Measurements from ENCODE around the gene RASAL1. TPM values are rescaled to one million over a fixed set of nuclear protein-coding genes. Genes with fewer than 3 reads are reported as not detected.

Gene RASAL1, protein sequence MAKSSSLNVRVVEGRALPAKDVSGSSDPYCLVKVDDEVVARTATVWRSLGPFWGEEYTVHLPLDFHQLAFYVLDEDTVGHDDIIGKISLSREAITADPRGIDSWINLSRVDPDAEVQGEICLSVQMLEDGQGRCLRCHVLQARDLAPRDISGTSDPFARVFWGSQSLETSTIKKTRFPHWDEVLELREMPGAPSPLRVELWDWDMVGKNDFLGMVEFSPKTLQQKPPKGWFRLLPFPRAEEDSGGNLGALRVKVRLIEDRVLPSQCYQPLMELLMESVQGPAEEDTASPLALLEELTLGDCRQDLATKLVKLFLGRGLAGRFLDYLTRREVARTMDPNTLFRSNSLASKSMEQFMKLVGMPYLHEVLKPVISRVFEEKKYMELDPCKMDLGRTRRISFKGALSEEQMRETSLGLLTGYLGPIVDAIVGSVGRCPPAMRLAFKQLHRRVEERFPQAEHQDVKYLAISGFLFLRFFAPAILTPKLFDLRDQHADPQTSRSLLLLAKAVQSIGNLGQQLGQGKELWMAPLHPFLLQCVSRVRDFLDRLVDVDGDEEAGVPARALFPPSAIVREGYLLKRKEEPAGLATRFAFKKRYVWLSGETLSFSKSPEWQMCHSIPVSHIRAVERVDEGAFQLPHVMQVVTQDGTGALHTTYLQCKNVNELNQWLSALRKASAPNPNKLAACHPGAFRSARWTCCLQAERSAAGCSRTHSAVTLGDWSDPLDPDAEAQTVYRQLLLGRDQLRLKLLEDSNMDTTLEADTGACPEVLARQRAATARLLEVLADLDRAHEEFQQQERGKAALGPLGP
- polyA plus RNA-seq (2012; rRNA removed): not detected in 2 replicates
- polyA plus RNA-seq (2012; cell fraction: cytosol; rRNA removed): not detected in 2 replicates
- polyA plus RNA-seq (2012; cell fraction: nucleus; rRNA removed): 0.04 TPM in 1 of 2 replicates, not detected in the other

DNA sequence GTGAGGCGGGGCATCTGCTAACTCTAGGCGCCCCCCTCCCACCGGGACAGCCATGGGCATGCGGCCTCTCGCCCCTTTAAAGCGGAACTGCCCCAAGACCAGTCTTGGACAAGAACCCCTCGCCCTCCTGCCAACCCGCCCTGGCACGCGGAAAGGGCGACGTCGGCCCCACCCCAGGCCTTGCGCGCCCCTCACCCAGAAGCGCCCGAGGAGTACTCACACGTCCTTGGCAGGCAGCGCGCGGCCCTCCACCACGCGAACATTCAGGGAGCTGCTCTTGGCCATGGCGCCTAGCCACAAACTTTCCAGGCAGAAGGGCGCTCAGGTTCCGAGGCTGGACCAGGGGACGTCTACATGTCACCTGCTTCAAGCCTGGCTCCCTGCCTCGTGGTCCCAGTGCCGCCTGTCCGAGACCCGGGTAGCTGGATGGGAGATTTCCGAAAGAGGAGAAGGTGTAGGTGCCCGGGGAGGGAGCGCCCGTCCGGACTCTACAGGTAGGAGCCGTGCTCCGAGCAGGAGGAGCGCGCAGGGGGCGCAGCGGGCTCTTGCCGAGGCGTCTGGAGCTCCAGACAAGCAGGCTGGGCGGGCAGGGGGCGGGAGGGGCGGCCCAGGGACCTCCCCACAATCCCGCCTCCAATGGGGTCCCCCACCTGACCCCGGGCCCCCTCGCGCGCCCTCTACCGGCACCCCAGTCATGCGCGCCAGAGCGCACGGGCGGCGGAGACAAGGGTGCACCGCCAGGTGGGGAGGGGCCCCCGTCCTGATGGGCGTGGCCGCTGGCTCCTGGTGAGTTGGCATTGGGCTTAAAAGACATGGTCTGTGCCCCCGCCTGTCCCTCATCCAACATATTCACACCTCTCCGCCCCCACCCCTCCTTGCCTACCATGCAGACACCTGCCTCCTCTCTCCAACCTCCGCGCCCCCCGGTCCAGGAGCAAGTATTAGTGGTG, at the start of gene RASAL1:
Gene RASAL1, minus strand, starts transcription at position 584 of the 950 bp plus-strand sequence. Its CDS starts 299 bp downstream, at position 285.
- H3K4me1 ChIP-seq (ENCODE audit: control insufficient read depth in 1 of 2, insufficient read depth in 2 of 2, low read depth in 1 of 2, low read length in 1 of 2): no peaks in the 10 kb centered on the region; a peak in 1 of 4 replicates
- no peaks in the 10 kb centered on the region for H3F3A ChIP-seq (replicated peaks; ENCODE audit: insufficient read depth)
- POLR2A ChIA-PET: interaction anchor here (1.0 kb wide), 1 partner anchor 21 kb away, joined by 3 read pairs; no protein-coding TSS in a partner anchor
- H2AFZ ChIP-seq (ENCODE audit: low read depth): no peak within 1 kb of the TSS
- H3K27ac ChIP-seq (ENCODE audit: low read depth in 2 of 2, low read length in 1 of 2): no peak within 1 kb of the TSS
- no peak within 1 kb of the TSS for H3K4me2 ChIP-seq
- no peaks in the 10 kb centered on the region for H3K27me3 ChIP-seq (ENCODE audit: insufficient read depth)
- WGBS (ENCODE audit: low lambda C conversion rate): 15% methylated on average over 22 of the region's 68 CpGs
- CTCF ChIA-PET: interaction anchor here (1.2 to 6.4 kb wide), 8 partner anchors 11 to 87 kb away, joined by 3 to 49 read pairs (median 6); partner anchors contain the start of gene CFAP73
- H3K9ac ChIP-seq: no peak within 1 kb of the TSS
- no peak within 1 kb of the TSS; a peak in 1 of 4 replicates for H3K4me3 ChIP-seq (ENCODE audit: low read depth in 2 of 2, low read length in 1 of 2)
- no peaks in the 10 kb centered on the region for H4K20me1 ChIP-seq (ENCODE audit: insufficient read depth)
- DNase-seq: peak; percentile 81
- no peaks in the 10 kb centered on the region for H3K36me3 ChIP-seq (replicated peaks in 1 of 2; ENCODE audit: control insufficient read depth in 1 of 2, insufficient read depth in 2 of 2, low read length in 1 of 2)
- H3K79me2 ChIP-seq (ENCODE audit: insufficient read depth): no peaks in the 10 kb centered on the region
- no peaks in the 10 kb centered on the region for H3K9me3 ChIP-seq
- TF ChIP-seq RXRA (IDR thresholded peaks at IDR 0.05; ENCODE audit: borderline replicate concordance, low read depth) (no peak), TEAD4 (IDR thresholded peaks at IDR 0.05; ENCODE audit: borderline replicate concordance, insufficient read depth) (no peak)
- TF ChIP-seq, protein P1, sequence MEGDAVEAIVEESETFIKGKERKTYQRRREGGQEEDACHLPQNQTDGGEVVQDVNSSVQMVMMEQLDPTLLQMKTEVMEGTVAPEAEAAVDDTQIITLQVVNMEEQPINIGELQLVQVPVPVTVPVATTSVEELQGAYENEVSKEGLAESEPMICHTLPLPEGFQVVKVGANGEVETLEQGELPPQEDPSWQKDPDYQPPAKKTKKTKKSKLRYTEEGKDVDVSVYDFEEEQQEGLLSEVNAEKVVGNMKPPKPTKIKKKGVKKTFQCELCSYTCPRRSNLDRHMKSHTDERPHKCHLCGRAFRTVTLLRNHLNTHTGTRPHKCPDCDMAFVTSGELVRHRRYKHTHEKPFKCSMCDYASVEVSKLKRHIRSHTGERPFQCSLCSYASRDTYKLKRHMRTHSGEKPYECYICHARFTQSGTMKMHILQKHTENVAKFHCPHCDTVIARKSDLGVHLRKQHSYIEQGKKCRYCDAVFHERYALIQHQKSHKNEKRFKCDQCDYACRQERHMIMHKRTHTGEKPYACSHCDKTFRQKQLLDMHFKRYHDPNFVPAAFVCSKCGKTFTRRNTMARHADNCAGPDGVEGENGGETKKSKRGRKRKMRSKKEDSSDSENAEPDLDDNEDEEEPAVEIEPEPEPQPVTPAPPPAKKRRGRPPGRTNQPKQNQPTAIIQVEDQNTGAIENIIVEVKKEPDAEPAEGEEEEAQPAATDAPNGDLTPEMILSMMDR (IDR thresholded peaks at IDR 0.05): peak; percentile 27; the same call in 1 of the 2 replicates
- TF ChIP-seq, protein P2, sequence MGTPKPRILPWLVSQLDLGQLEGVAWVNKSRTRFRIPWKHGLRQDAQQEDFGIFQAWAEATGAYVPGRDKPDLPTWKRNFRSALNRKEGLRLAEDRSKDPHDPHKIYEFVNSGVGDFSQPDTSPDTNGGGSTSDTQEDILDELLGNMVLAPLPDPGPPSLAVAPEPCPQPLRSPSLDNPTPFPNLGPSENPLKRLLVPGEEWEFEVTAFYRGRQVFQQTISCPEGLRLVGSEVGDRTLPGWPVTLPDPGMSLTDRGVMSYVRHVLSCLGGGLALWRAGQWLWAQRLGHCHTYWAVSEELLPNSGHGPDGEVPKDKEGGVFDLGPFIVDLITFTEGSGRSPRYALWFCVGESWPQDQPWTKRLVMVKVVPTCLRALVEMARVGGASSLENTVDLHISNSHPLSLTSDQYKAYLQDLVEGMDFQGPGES (IDR thresholded peaks at IDR 0.05; ENCODE audit: low read depth, low read length): no peak
- no peaks in the 10 kb centered on the region for H3K9me2 ChIP-seq

DNA sequence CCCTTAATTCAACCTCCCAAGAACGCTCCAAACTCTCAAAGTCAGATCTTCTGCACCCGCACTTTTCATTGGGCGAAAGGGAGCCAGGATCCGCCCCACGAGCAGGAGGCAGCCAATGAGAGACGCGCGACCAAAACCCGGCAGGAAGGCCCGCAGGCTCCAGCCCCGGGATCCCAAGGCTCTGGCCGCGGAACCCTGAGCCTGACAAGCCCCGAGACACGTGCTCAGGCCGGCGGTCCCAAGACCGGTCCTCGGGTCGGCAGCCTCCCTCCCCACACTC, 49.3 kb upstream of the RASAL1 start:
- Histone ChIP-seq H3F3A (replicated peaks; ENCODE audit: insufficient read depth) (peaks cover 9% of the 10 kb centered on the region), H3K9me3 (no peaks in the 10 kb centered on the region), H3K9ac (peak overlapping the region; percentile 99), H3K4me2 (peak overlapping the region; percentile 95), H3K79me2 (ENCODE audit: insufficient read depth) (peaks cover 81% of the 10 kb centered on the region), H3K27me3 (ENCODE audit: insufficient read depth) (no peaks in the 10 kb centered on the region), H3K4me1 (ENCODE audit: control insufficient read depth in 1 of 2, insufficient read depth in 2 of 2, low read depth in 1 of 2, low read length in 1 of 2) (peaks cover 5 to 10% of the 10 kb centered on the region in 2 experiments; a peak in 2 of 4 replicates), H3K27ac (ENCODE audit: low read depth in 2 of 2, low read length in 1 of 2) (peak overlapping the region; percentile 81 to 93), H3K9me2 (no peaks in the 10 kb centered on the region), H2AFZ (ENCODE audit: low read depth) (peak overlapping the region; percentile 90), H3K4me3 (ENCODE audit: low read depth in 2 of 2, low read length in 1 of 2) (peak overlapping the region; percentile 76 to 92), H3K36me3 (replicated peaks in 1 of 2; ENCODE audit: control insufficient read depth in 1 of 2, insufficient read depth in 2 of 2, low read length in 1 of 2) (peaks cover 12 to 13% of the 10 kb centered on the region in 2 experiments), H4K20me1 (ENCODE audit: insufficient read depth) (peaks cover 6% of the 10 kb centered on the region)
- ChIA-PET POLR2A (interaction anchor here (0.6 to 1.4 kb wide), 3 partner anchors 23 to 141 kb away, joined by 3 to 4 read pairs (median 3); partner anchors contain the start of gene TPCN1), CTCF (interaction anchor here (0.8 to 3.5 kb wide), 3 partner anchors 11 to 343 kb away, joined by 3 to 12 read pairs (median 4); no protein-coding TSS in a partner anchor)
- DNase-seq: peak; percentile 93
- 5% methylated on average over 7 of the region's 20 CpGs for WGBS (ENCODE audit: low lambda C conversion rate)
- TF ChIP-seq, protein P2 (IDR thresholded peaks at IDR 0.05; ENCODE audit: low read depth, low read length): 0 out of 2 replicates have a peak, but pooled peaks have one; percentile 40
- peak; percentile 57 for TF ChIP-seq POLR2AphosphoS5 (IDR thresholded peaks at IDR 0.05; ENCODE audit: low read depth, low read length)
- no peak for TF ChIP-seq SMC3 (IDR thresholded peaks at IDR 0.05; ENCODE audit: low read depth, low read length)
- peak; percentile 68 for TF ChIP-seq MXI1 (IDR thresholded peaks at IDR 0.05; ENCODE audit: low read depth, low read length)
- TF ChIP-seq FOSL2 (IDR thresholded peaks at IDR 0.05; ENCODE audit: borderline replicate concordance, low read depth): no peak
- no peak for TF ChIP-seq RFX5 (IDR thresholded peaks at IDR 0.05; ENCODE audit: low read length)
- TF ChIP-seq, protein P3, sequence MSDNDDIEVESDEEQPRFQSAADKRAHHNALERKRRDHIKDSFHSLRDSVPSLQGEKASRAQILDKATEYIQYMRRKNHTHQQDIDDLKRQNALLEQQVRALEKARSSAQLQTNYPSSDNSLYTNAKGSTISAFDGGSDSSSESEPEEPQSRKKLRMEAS (IDR thresholded peaks at IDR 0.05; ENCODE audit: low read depth): peak; percentile 87
- TF ChIP-seq GABPA (IDR thresholded peaks at IDR 0.05; ENCODE audit: low read depth): peak; percentile 48; the same call in 1 of the 2 replicates
- TF ChIP-seq ELF1 (IDR thresholded peaks at IDR 0.05): no peak
- TF ChIP-seq, protein P4, sequence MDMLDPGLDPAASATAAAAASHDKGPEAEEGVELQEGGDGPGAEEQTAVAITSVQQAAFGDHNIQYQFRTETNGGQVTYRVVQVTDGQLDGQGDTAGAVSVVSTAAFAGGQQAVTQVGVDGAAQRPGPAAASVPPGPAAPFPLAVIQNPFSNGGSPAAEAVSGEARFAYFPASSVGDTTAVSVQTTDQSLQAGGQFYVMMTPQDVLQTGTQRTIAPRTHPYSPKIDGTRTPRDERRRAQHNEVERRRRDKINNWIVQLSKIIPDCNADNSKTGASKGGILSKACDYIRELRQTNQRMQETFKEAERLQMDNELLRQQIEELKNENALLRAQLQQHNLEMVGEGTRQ (IDR thresholded peaks at IDR 0.05; ENCODE audit: borderline replicate concordance, low read depth, low read length): peak; percentile 54; the same call in 1 of the 2 replicates
- TF ChIP-seq, protein P5, sequence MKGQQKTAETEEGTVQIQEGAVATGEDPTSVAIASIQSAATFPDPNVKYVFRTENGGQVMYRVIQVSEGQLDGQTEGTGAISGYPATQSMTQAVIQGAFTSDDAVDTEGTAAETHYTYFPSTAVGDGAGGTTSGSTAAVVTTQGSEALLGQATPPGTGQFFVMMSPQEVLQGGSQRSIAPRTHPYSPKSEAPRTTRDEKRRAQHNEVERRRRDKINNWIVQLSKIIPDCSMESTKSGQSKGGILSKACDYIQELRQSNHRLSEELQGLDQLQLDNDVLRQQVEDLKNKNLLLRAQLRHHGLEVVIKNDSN (IDR thresholded peaks at IDR 0.05; ENCODE audit: borderline replicate concordance, low read depth): no peak
